Testis (tissue), 3 donors: ENCODE results near the gene P2RY12. TPM values are rescaled to one million over a fixed set of nuclear protein-coding genes. Genes with fewer than 3 reads are reported as not detected.
A peak's percentile ranks its signal among the peaks of the same experiment; 100 is the strongest.

Experiments used
- DNase-seq: peaks from one replicate; pipeline ENCODE4 v3.0.0-alpha.2; 2019
- H3K27ac ChIP-seq, 2 donors: fragments of 200-600 bp; sonication (generic); one replicate each; pipeline ENCODE4 v1.5.1; 2019
- H3K27me3 ChIP-seq: fragments of 200-600 bp; sonication (generic); one replicate; pipeline ENCODE4 v1.5.1; 2019
- H3K36me3 ChIP-seq: fragments of 200-600 bp; sonication (generic); one replicate; pipeline ENCODE4 v1.5.1; 2017; ENCODE audit warnings: low read depth; ENCODE audit errors: missing control alignments
- H3K4me1 ChIP-seq: fragments of 200-600 bp; sonication (generic); one replicate; pipeline ENCODE4 v1.5.1; 2019
- H3K4me3 ChIP-seq, 2 donors: fragments of 200-600 bp; sonication (generic); one replicate each; pipeline ENCODE4 v1.5.1; 2017 to 2019
- H3K9me3 ChIP-seq: fragments of 200-600 bp; sonication (generic); one replicate; pipeline ENCODE4 v1.5.1; 2017
- CTCF ChIP-seq, 3 experiments: fragments of 450-650 bp in 2 of 3; fragments of 200-600 bp in 1 of 3; sonication (generic) in 1 of 3; IDR thresholded peaks; one replicate each; pipeline ENCODE4 v1.5.1; 2016 to 2019; ENCODE audit warnings: antibody characterized with exemption in 3 of 3, mild to moderate bottlenecking in 2 of 3, moderate library complexity in 1 of 3
- POLR2A ChIP-seq: fragments of 450-650 bp; IDR thresholded peaks from one replicate; pipeline ENCODE4 v1.6.1; 2017; ENCODE audit warnings: antibody characterized with exemption, mild to moderate bottlenecking, moderate library complexity
- WGBS, 2 donors: methylation state at CpG; one replicate each; pipeline ENCODE4 v1.1.5; 2018; 5-methylcytosine and 5-hydroxymethylcytosine counted together
- intact Hi-C: fragments of 100-400 bp; cut with DNase I; formaldehyde crosslinking; loops from one replicate; pipeline ENCODE4 v1.15.1; 2023; ENCODE audit warnings: low total_unique reads
- polyA plus RNA-seq: library from polyadenylated mRNA; stranded (reverse); fragments of 350-450 nt; fragmentation: Illumina TruSeq; extraction: RNeasy Lipid Tissue Mini Kit (QIAGEN cat#74804); gene quantifications from one replicate; pipeline ENCODE4 v1.2.3, GENCODE V29; 2014; ENCODE audit warnings: low read depth, low replicate concordance; ENCODE audit not compliant: insufficient read depth
- total RNA-seq, 2 donors: library from RNA; depleted of rRNA; stranded (reverse); fragments of >200 nt; gene quantifications; one replicate each; pipeline ENCODE4 v1.2.3, GENCODE V29; 2016

The P2RY12 gene
- total and polyA plus RNA-seq, 3 donors from 2014 or later = 0.47 TPM; not detected in 2

- H3K9me3 ChIP-seq = no peaks in the 10 kb centered on the region
- no peaks in the 10 kb centered on the region for H3K4me1 ChIP-seq
- H3K27ac ChIP-seq = no peak overlapping the region
- H3K27me3 ChIP-seq = no peaks in the 10 kb centered on the region
- no peak for DNase-seq
- peak in 1 of 3 experiments; percentile 15 for TF ChIP-seq CTCF (IDR thresholded peaks at IDR 0.05)
- no peak for TF ChIP-seq POLR2A
- H3K4me3 ChIP-seq = no peak overlapping the region
- intact Hi-C loops = no loop called here
- no peaks in the 10 kb centered on the region for H3K36me3 ChIP-seq
- 65 to 68% methylated on average over 3 of the region's 3 CpGs for WGBS, 2 donors
These were observed 93.9 kb downstream of the P2RY12 start for GRCh38 chr3:151290673-151291072.

DNA sequence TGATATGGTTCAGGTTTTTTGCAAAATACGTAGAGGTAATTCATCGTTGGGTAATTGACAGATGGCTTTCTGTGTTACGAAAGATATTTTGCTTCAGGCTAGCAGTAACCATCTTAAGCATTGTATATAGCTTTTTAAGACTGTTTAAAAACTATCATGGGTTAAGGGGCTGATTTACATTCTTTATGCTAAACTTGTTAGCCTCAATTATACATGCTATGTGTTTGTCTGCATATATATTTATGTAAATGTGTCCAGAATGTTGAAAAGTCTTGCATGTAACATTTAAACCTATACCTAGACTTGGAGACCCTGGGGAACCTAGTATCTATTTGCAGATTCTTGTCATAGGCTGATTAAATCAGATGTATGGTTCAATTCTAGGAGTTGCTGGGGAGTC is 95.1 kb downstream of the P2RY12 start:
- Histone ChIP-seq H3K36me3 (no peaks in the 10 kb centered on the region), H3K27me3 (no peaks in the 10 kb centered on the region), H3K4me1 (no peaks in the 10 kb centered on the region), H3K4me3 (no peak overlapping the region), H3K9me3 (no peaks in the 10 kb centered on the region), H3K27ac (no peak overlapping the region)
- DNase-seq = no peak
- intact Hi-C loops = no loop called here
- TF ChIP-seq POLR2A (no peak), CTCF (IDR thresholded peaks at IDR 0.05) (no peak)
- whole genome bisulfite sequencing, 2 donors = 17 to 45% methylated on average over 3 of the region's 3 CpGs

Other genes with a start within 250 kb of the P2RY12 start
- gene GPR171, start 181.5 kb downstream of the P2RY12 start, total RNA-seq = under 1 TPM in 1 of 2 donors, not detected in 1; 0.62 TPM
- gene GPR171, start 181.5 kb downstream of the P2RY12 start, polyA plus RNA-seq = 0.22 TPM
- under 1 TPM; 0.47 to 0.50 TPM for gene P2RY14, start 106.2 kb downstream of the P2RY12 start, total RNA-seq
- 0.79 TPM for gene P2RY14, start 106.2 kb downstream of the P2RY12 start, polyA plus RNA-seq
- not detected for gene GPR87, start 67.9 kb downstream of the P2RY12 start, total RNA-seq
- not detected for gene GPR87, start 67.9 kb downstream of the P2RY12 start, polyA plus RNA-seq
- under 1 TPM in 1 of 2 donors, not detected in 1; 0.31 TPM for gene P2RY13, start 55.2 kb downstream of the P2RY12 start, total RNA-seq
- 1.7 TPM for gene P2RY13, start 55.2 kb downstream of the P2RY12 start, polyA plus RNA-seq
- 10 to 100 TPM in 1 of 2 donors, 1 to 10 TPM in 1; 5.6 to 12.3 TPM for gene IGSF10, start 76.3 kb upstream of the P2RY12 start, total RNA-seq
- gene IGSF10, start 76.3 kb upstream of the P2RY12 start, polyA plus RNA-seq = 26.1 TPM